ENCODE data around the gene GRB14. TPM values are rescaled to one million over a fixed set of nuclear protein-coding genes. Genes with fewer than 3 reads are reported as not detected.

The GRB14 gene
- total RNA-seq, 4 donors from 2014 or later: 2.1 to 14.9 (median 3.4) TPM

- H3K27ac ChIP-seq: no peak overlapping the region
- DNase-seq: no peak
- ATAC-seq: no peak
- no peaks in the 10 kb centered on the region for H3K9me3 ChIP-seq
- no peaks in the 10 kb centered on the region for H3K27me3 ChIP-seq
- H3K36me3 ChIP-seq: no peaks in the 10 kb centered on the region
- no peak overlapping the region for H3K4me3 ChIP-seq
- in situ Hi-C loops (cut with MboI; ENCODE audit: low sequenced_read_pairs in 4 of 4) (no loop called here), intact Hi-C loops (cut with DNase I; ENCODE audit: low total_unique reads) (no loop called here)
- no peak for TF ChIP-seq POLR2A (IDR thresholded peaks at IDR 0.05)
- TF ChIP-seq, protein P1, sequence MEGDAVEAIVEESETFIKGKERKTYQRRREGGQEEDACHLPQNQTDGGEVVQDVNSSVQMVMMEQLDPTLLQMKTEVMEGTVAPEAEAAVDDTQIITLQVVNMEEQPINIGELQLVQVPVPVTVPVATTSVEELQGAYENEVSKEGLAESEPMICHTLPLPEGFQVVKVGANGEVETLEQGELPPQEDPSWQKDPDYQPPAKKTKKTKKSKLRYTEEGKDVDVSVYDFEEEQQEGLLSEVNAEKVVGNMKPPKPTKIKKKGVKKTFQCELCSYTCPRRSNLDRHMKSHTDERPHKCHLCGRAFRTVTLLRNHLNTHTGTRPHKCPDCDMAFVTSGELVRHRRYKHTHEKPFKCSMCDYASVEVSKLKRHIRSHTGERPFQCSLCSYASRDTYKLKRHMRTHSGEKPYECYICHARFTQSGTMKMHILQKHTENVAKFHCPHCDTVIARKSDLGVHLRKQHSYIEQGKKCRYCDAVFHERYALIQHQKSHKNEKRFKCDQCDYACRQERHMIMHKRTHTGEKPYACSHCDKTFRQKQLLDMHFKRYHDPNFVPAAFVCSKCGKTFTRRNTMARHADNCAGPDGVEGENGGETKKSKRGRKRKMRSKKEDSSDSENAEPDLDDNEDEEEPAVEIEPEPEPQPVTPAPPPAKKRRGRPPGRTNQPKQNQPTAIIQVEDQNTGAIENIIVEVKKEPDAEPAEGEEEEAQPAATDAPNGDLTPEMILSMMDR (IDR thresholded peaks at IDR 0.05 in 4 of 5, conservative IDR thresholded peaks at IDR 0.05 in 1 of 5): no peak
- no peaks in the 10 kb centered on the region for H3K4me1 ChIP-seq
These were observed 164.0 kb downstream of the GRB14 start for GRCh38 chr2:164457271-164457670.

- in situ Hi-C loops (cut with MboI; ENCODE audit: low sequenced_read_pairs in 4 of 4) (no loop called here), intact Hi-C loops (cut with DNase I; ENCODE audit: low total_unique reads) (no loop called here)
- H3K4me3 ChIP-seq: no peak overlapping the region
- TF ChIP-seq, protein P1 (IDR thresholded peaks at IDR 0.05 in 4 of 5, conservative IDR thresholded peaks at IDR 0.05 in 1 of 5): no peak
- no peak for TF ChIP-seq POLR2A (IDR thresholded peaks at IDR 0.05)
- H3K36me3 ChIP-seq: no peaks in the 10 kb centered on the region
- DNase-seq (no peak), ATAC-seq (no peak)
- no peaks in the 10 kb centered on the region for H3K4me1 ChIP-seq
- H3K27ac ChIP-seq: no peak overlapping the region
- H3K27me3 ChIP-seq: no peaks in the 10 kb centered on the region
- no peaks in the 10 kb centered on the region for H3K9me3 ChIP-seq
These were observed 164.7 kb downstream of the GRB14 start for GRCh38 chr2:164456619-164457018.

- H3K27ac ChIP-seq: no peak overlapping the region
- no peak for ATAC-seq
- TF ChIP-seq, protein P1 (IDR thresholded peaks at IDR 0.05 in 4 of 5, conservative IDR thresholded peaks at IDR 0.05 in 1 of 5): no peak
- no peak for TF ChIP-seq POLR2A (IDR thresholded peaks at IDR 0.05)
- no peak for DNase-seq
- no peaks in the 10 kb centered on the region for H3K9me3 ChIP-seq
- no peak overlapping the region for H3K4me3 ChIP-seq
- no peaks in the 10 kb centered on the region for H3K27me3 ChIP-seq
- H3K36me3 ChIP-seq: no peaks in the 10 kb centered on the region
- H3K4me1 ChIP-seq: no peaks in the 10 kb centered on the region
- intact Hi-C loops (cut with DNase I; ENCODE audit: low total_unique reads): no loop called here
- in situ Hi-C loops (cut with MboI; ENCODE audit: low sequenced_read_pairs in 4 of 4): no loop called here
These were observed 167.5 kb downstream of the GRB14 start for GRCh38 chr2:164453656-164454305.

DNA sequence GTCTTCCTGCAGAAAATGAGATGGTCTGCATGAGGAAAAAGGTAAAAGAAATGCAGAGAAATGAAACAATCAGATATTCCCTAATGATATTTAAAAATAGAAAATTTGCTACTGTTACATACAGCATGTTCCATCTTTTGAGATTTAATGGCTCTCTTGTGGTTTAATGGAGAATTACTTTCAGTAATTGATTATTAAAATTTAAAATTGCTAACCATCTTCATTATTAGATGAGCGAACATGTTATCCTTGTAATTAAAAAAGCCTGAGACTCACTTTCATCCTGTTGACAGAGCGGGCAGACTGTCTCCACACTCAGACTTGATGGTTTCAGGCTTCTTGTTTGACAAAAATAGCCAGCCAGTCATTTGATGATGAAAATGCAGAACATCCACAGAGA lies 171.0 kb downstream of the GRB14 start:
- no peaks in the 10 kb centered on the region for H3K27me3 ChIP-seq
- no peak for TF ChIP-seq POLR2A (IDR thresholded peaks at IDR 0.05)
- TF ChIP-seq, protein P1 (IDR thresholded peaks at IDR 0.05 in 4 of 5, conservative IDR thresholded peaks at IDR 0.05 in 1 of 5): no peak
- no peak overlapping the region for H3K27ac ChIP-seq
- no peaks in the 10 kb centered on the region for H3K9me3 ChIP-seq
- no peaks in the 10 kb centered on the region for H3K36me3 ChIP-seq
- intact Hi-C loops (cut with DNase I; ENCODE audit: low total_unique reads) (no loop called here), in situ Hi-C loops (cut with MboI; ENCODE audit: low sequenced_read_pairs in 4 of 4) (no loop called here)
- no peaks in the 10 kb centered on the region for H3K4me1 ChIP-seq
- no peak for ATAC-seq
- H3K4me3 ChIP-seq: no peak overlapping the region
- no peak for DNase-seq

DNA sequence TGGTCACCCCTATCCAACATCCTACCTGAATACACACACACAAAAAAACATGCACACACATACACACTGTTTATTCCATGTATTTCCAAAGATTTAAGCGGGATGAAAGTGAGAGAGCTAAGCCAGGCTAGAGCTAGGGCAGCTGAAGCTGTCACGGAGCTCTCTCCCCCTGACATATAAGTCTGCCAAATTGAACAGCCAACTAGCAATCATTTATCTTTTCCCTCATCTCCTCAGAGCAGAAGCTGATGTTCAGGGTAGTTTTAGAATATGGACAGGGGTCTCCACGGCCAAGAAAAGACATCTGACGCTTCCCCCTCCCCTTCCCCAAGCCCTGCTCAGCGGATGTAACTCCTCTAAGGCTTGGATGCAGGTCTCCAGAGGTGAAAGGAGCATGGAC lies 171.6 kb downstream of the GRB14 start:
- TF ChIP-seq, protein P1 (IDR thresholded peaks at IDR 0.05 in 4 of 5, conservative IDR thresholded peaks at IDR 0.05 in 1 of 5): no peak
- no peaks in the 10 kb centered on the region for H3K27me3 ChIP-seq
- H3K9me3 ChIP-seq: no peaks in the 10 kb centered on the region
- H3K36me3 ChIP-seq: no peaks in the 10 kb centered on the region
- intact Hi-C loops (cut with DNase I; ENCODE audit: low total_unique reads): no loop called here
- H3K4me3 ChIP-seq: no peak overlapping the region
- no peaks in the 10 kb centered on the region for H3K4me1 ChIP-seq
- ATAC-seq (no peak), DNase-seq (no peak)
- H3K27ac ChIP-seq: no peak overlapping the region
- in situ Hi-C loops (cut with MboI; ENCODE audit: low sequenced_read_pairs in 4 of 4): no loop called here
